NCI-H2196 (cell line): Measurements from ENCODE around the gene MOV10L1.
A peak's percentile ranks its signal among the peaks of the same experiment; 100 is the strongest.
"Not testable (repeated sequence)": the region's sequence is repeated elsewhere in the genome, so short reads cannot be mapped to it uniquely, and the experiment has no call there.

ENCODE experiments used
- DNase-seq: peaks from one replicate; lab custom pipeline; 2025; ENCODE audit not compliant: unreplicated experiment; lab: John Stamatoyannopoulos, UW

Gene MOV10L1

GRCh38 chr22:50131894-50132293 is 42.1 kb downstream of the MOV10L1 start:
- DNase-seq = no peak

GRCh38 chr22:50134481-50134880 is 44.7 kb downstream of the MOV10L1 start:
- DNase-seq = no peak

GRCh38 chr22:50136581-50137015 is 46.8 kb downstream of the MOV10L1 start:
- no peak for DNase-seq

GRCh38 chr22:50137277-50137676 is 47.5 kb downstream of the MOV10L1 start:
- not testable (repeated sequence) for DNase-seq

GRCh38 chr22:50138041-50138440 is 48.2 kb downstream of the MOV10L1 start:
- DNase-seq = no peak

- no peak for DNase-seq
These were observed 49.2 kb downstream of the MOV10L1 start for GRCh38 chr22:50138988-50139387.

- DNase-seq = peak; percentile 23
These were observed 50.1 kb downstream of the MOV10L1 start for GRCh38 chr22:50139843-50140415.

- DNase-seq = no peak
These were observed 50.8 kb downstream of the MOV10L1 start for GRCh38 chr22:50140615-50141014.

GRCh38 chr22:50141462-50141861 is 51.7 kb downstream of the MOV10L1 start:
- DNase-seq = no peak

GRCh38 chr22:50141891-50142363 is 52.1 kb downstream of the MOV10L1 start:
- DNase-seq = no peak

GRCh38 chr22:50143096-50143495 is 53.3 kb downstream of the MOV10L1 start:
- no peak for DNase-seq

- DNase-seq = no peak
These were observed 54.3 kb downstream of the MOV10L1 start for GRCh38 chr22:50144005-50144614.

GRCh38 chr22:50145721-50146438 is 56.1 kb downstream of the MOV10L1 start:
- DNase-seq = no peak

- no peak for DNase-seq
These were observed 56.8 kb downstream of the MOV10L1 start for GRCh38 chr22:50146439-50147238.

GRCh38 chr22:50147258-50148165 is 57.7 kb downstream of the MOV10L1 start:
- DNase-seq = not testable (repeated sequence)

- no peak for DNase-seq
These were observed 58.3 kb downstream of the MOV10L1 start for GRCh38 chr22:50148166-50148500.

- peak; percentile 69 for DNase-seq
These were observed 59.4 kb downstream of the MOV10L1 start for GRCh38 chr22:50148991-50149721.

- DNase-seq = no peak
These were observed 60.6 kb downstream of the MOV10L1 start for GRCh38 chr22:50150161-50151129.
